Rectal smooth muscle tissue (tissue), 1 donor: Measurements from ENCODE around the gene NFATC2.

Source experiments
- H3K27ac ChIP-seq: one replicate; pipeline ENCODE4 v1.7.0; 2013; ENCODE audit warnings: low read depth, low read length, inconsistent platforms
- H3K27me3 ChIP-seq: one replicate; pipeline ENCODE4 v1.7.0; 2013; ENCODE audit warnings: low read length; ENCODE audit not compliant: control insufficient read depth, insufficient read depth
- H3K36me3 ChIP-seq: one replicate; pipeline ENCODE4 v1.7.0; 2013; ENCODE audit warnings: low read length; ENCODE audit not compliant: control insufficient read depth, insufficient read depth
- H3K4me1 ChIP-seq: one replicate; pipeline ENCODE4 v1.7.0; 2013; ENCODE audit warnings: low read length; ENCODE audit not compliant: control insufficient read depth, insufficient read depth
- H3K4me3 ChIP-seq: one replicate; pipeline ENCODE4 v1.7.0; 2013; ENCODE audit warnings: low read length
- H3K9ac ChIP-seq: one replicate; pipeline ENCODE4 v1.7.0; 2013; ENCODE audit warnings: low read length

NFATC2 gene

GRCh38 chr20:51419231-51419630 is 123.3 kb downstream of the NFATC2 start:
- H3K36me3 ChIP-seq: no peaks in the 10 kb centered on the region
- no peaks in the 10 kb centered on the region for H3K4me1 ChIP-seq
- H3K9ac ChIP-seq: no peak overlapping the region
- H3K27me3 ChIP-seq: no peaks in the 10 kb centered on the region
- no peak overlapping the region for H3K4me3 ChIP-seq
- no peak overlapping the region for H3K27ac ChIP-seq

GRCh38 chr20:51418137-51418529 is 124.4 kb downstream of the NFATC2 start:
- no peaks in the 10 kb centered on the region for H3K27me3 ChIP-seq
- no peaks in the 10 kb centered on the region for H3K4me1 ChIP-seq
- no peaks in the 10 kb centered on the region for H3K36me3 ChIP-seq
- no peak overlapping the region for H3K27ac ChIP-seq
- H3K4me3 ChIP-seq: no peak overlapping the region
- H3K9ac ChIP-seq: no peak overlapping the region

- Histone ChIP-seq H3K4me1 (no peaks in the 10 kb centered on the region), H3K4me3 (no peak overlapping the region), H3K36me3 (no peaks in the 10 kb centered on the region), H3K27ac (no peak overlapping the region), H3K9ac (no peak overlapping the region), H3K27me3 (no peaks in the 10 kb centered on the region)
Observed at GRCh38 chr20:51417250-51418136, 125.0 kb downstream of the NFATC2 start.

GRCh38 chr20:51416532-51417249 is 125.8 kb downstream of the NFATC2 start:
- Histone ChIP-seq H3K4me3 (no peak overlapping the region), H3K36me3 (no peaks in the 10 kb centered on the region), H3K9ac (no peak overlapping the region), H3K4me1 (peaks cover 5% of the 10 kb centered on the region), H3K27ac (no peak overlapping the region), H3K27me3 (no peaks in the 10 kb centered on the region)

- Histone ChIP-seq H3K27ac (no peak overlapping the region), H3K4me1 (peaks cover 5% of the 10 kb centered on the region), H3K4me3 (no peak overlapping the region), H3K36me3 (peaks cover 6% of the 10 kb centered on the region), H3K27me3 (no peaks in the 10 kb centered on the region), H3K9ac (no peak overlapping the region)
Observed at GRCh38 chr20:51413857-51414256, 128.7 kb downstream of the NFATC2 start.

GRCh38 chr20:51412951-51413481 is 129.5 kb downstream of the NFATC2 start:
- Histone ChIP-seq H3K36me3 (peaks cover 6% of the 10 kb centered on the region), H3K4me3 (no peak overlapping the region), H3K27me3 (no peaks in the 10 kb centered on the region), H3K4me1 (peaks cover 5% of the 10 kb centered on the region), H3K27ac (peak overlapping the region; percentile 52), H3K9ac (no peak overlapping the region)

GRCh38 chr20:51412333-51412871 is 130.1 kb downstream of the NFATC2 start:
- H3K27ac ChIP-seq: peak overlapping the region; percentile 50
- H3K36me3 ChIP-seq: peaks cover 6% of the 10 kb centered on the region
- no peaks in the 10 kb centered on the region for H3K27me3 ChIP-seq
- H3K4me1 ChIP-seq: peaks cover 5% of the 10 kb centered on the region
- H3K9ac ChIP-seq: no peak overlapping the region
- H3K4me3 ChIP-seq: no peak overlapping the region

- peak overlapping the region; percentile 50 for H3K27ac ChIP-seq
- H3K4me3 ChIP-seq: no peak overlapping the region
- H3K36me3 ChIP-seq: peaks cover 6% of the 10 kb centered on the region
- H3K27me3 ChIP-seq: no peaks in the 10 kb centered on the region
- no peak overlapping the region for H3K9ac ChIP-seq
- peaks cover 5% of the 10 kb centered on the region for H3K4me1 ChIP-seq
Observed at GRCh38 chr20:51411870-51412269, 130.6 kb downstream of the NFATC2 start.

- Histone ChIP-seq H3K27me3 (no peaks in the 10 kb centered on the region), H3K36me3 (peaks cover 6% of the 10 kb centered on the region), H3K27ac (no peak overlapping the region), H3K4me3 (no peak overlapping the region), H3K9ac (no peak overlapping the region), H3K4me1 (peaks cover 5% of the 10 kb centered on the region)
Observed at GRCh38 chr20:51410586-51411325, 131.8 kb downstream of the NFATC2 start.

GRCh38 chr20:51409192-51409880 is 133.2 kb downstream of the NFATC2 start:
- Histone ChIP-seq H3K27me3 (no peaks in the 10 kb centered on the region), H3K9ac (no peak overlapping the region), H3K4me1 (peaks cover 5% of the 10 kb centered on the region), H3K36me3 (peaks cover 9% of the 10 kb centered on the region), H3K4me3 (no peak overlapping the region), H3K27ac (no peak overlapping the region)

GRCh38 chr20:51404297-51405060 is 138.0 kb downstream of the NFATC2 start:
- no peaks in the 10 kb centered on the region for H3K27me3 ChIP-seq
- no peak overlapping the region for H3K27ac ChIP-seq
- H3K9ac ChIP-seq: no peak overlapping the region
- peaks cover 9% of the 10 kb centered on the region for H3K36me3 ChIP-seq
- H3K4me1 ChIP-seq: no peaks in the 10 kb centered on the region
- H3K4me3 ChIP-seq: no peak overlapping the region
